DMS 273 treated with DMSO at 0.1 percent for 48 hours (cell line): ENCODE results near the gene MAS1.
A peak's percentile ranks its signal among the peaks of the same experiment; 100 is the strongest.

Source experiments
- DNase-seq: peaks from one replicate; lab custom pipeline; 2025; lab: John Stamatoyannopoulos, UW

The MAS1 gene

DNA sequence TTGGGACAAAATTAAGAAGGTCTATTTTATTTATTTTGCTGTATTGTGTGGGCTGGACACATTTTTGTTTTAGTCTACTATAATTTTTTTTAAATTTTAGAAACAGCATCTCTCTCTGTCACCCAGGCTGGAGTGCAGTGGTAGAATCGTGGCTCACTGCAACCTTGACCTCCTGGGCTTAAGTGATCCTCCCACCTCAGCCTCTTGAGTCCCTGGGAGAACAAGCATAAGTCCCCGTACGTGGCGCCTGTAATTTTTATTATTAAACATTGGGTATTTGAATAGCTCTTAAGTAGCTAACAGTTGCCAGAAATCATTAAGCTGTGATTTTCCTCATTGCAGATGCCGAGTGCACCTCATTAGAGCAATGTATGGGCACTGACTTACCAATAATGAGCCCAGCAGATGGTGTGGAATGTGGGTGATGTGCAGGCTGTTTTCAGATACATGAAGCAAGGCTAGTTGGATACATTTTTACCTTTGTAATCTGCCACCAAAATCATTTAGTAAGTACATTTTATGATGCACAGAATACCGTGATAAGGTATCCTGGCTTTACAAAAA lies 10.3 kb upstream of the MAS1 start:
- peak; percentile 77 for DNase-seq

DNA sequence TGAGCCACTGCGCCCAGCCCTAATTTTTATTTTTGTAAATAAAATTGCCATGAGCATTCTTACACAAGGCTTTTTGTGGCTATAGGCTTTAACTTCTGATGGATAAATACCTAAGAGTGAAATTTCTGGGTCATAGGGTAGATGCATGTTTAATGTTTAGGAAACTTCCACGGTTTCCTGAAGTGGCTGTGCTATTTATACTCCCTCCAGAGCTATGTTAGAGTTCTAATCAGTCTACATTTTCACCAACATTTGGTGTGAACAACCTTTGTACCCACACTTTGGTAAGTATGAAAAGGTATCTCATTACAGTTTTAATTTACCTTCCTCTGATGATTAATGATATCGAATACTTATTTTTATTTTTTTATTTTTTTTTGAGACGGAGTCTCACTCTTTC lies 6.1 kb upstream of the MAS1 start:
- no peak for DNase-seq

DNA sequence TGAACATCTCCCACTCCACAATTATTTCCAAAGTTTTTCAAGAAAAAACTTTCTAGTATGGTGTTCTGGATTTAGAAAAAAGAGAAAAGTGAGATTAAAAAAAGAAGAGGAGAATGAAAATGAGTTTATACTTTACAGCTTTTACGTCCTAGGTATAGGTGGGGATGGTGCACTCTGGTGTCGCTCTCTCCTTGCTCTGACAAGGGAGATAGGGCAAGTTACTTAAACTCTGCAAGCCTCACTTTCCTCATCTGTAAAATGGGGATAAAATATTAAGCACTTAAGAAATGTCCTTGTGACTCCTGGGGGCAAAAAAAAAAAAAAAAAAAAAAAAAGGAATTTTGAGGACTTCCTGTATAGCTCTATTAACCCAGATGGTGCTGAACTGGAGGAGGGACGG lies 4.5 kb upstream of the MAS1 start:
- DNase-seq, result no peak

DNA sequence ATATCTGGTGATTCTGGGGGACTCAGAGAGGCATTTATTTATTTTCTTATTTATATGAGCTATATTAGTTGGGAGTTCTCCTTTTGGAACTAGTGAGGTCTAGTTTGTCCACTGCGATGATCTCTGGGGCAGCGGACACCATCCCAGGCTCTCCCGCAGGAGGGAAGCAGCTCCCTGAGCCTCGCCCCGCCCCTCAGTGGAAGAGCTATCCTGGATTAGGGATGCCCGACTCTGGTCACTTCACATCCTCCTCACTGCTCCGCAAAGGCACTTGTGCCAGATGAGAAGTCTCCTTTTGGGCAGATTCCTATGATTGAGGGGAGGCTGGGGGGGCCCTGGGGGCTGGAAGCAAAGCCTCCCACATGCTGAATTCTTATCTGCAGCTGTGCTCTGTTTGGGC lies 3.6 kb upstream of the MAS1 start:
- DNase-seq, result no peak

DNA sequence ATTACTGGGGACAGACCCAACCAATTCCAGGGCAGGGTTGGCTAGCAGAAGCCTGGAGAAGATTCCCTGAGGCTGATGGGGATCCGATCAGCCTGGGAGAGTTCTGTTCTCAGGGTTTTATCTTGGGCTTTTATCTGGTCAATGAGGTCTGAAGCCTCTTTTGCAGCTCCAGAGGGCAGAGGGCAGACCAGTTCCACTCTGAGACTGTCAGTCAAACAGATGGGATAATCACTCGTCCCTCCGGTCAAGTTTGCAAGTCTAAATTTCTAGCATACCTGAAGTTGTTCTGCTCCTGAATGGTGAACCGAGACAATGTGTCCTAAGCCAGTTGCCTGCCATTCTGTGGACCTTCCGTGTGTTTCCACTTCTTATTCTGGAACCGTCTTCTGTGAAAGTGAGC lies 3.0 kb upstream of the MAS1 start:
- no peak for DNase-seq

DNA sequence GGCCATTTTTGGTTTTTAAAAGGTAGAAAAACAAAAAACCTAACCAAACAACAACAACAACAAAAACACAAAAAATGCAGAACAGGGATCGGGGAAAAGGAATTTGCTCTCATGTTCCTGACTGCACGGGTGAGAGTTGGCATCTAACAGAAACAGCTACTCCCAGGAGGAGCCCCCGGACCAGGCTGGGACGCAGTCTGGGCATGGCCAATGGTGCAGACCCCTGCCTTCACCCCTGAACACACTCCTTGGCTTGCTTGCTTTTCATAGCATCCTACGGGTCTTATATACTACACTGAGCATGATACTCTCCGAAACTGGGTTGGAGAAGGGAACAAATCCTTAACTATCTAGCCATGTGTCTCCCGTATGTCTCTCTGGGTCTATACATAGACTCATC lies 587 bp upstream of the MAS1 start:
- DNase-seq, result no peak

DNA sequence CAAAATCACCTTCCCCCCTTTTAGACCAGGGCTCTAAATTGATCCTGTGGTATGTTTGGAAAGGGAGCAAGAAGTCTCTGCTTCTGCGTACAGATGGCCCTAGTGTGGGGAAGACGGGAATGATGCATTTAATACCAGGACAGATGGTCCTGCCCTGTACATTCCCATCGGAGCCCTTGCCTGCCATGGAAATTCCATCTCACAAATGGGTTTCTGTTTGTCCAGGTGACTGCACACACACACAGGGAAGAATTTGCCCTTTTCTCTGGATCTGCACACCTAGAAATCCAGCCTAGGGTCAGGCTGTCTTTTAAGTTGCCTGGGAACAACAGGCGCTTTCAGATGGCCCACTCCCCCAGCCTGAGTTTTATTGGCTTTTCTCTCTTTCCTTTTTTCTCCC lies 1.3 kb downstream of the MAS1 start:
- DNase-seq, result peak; percentile 84

DNA sequence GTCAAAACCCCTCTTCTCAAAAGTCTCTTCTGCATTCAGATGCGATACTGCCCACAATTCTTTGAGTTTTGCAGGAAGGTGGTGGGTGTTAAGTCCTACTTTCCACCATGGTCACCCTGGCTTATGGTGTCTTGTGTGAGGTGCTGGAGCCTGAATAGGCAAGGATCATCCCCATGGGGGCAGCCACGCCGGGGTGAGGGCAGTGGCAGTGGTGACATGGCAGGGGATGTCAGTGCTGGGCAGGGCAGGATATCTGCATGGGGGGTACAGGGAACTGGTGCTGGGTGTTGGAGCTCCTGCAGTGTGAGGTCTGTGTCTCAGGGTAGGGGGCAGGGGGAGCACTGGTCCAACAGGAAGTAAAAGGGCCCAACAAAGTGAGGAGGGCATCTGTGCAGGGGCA lies 2.3 kb downstream of the MAS1 start:
- DNase-seq, result no peak

DNA sequence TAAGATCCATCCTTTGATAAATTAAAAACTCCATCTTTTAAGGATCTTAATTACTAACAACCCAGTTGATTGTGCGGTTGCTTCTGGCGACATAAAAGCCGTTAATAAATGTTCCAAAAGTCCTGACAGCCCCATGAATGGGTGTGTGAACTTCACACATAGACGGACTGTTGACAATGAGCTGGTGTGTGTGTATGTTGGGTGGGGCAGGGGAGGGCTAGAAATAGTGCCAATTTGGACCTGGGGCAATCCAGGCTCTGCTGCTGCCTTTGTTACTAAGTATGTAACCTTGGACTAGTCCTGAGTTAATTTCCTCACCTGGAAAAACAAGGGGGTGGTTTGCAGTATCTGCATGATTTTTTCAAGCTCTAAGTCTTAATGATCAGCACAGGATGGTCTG lies 4.2 kb downstream of the MAS1 start:
- DNase-seq, result no peak

DNA sequence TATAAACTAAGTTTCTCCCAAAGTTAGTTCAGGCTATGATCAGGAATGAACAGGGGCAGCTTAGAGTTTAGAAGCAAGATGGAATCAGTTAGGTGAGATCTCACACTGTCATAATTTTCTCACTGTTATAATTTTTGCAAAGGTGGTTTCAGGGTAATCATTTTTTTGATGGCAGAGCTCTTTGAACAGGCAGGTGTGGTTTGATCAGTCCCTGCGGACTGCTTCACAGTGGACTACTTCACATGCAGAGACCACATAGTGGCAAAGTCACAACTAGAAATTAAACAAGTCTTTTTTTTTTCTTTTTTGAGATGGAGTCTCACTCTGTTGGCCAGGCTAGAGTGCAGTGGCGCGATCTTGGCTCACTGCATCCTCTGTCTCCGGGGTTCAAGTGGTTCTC lies 6.8 kb downstream of the MAS1 start:
- no peak for DNase-seq

DNA sequence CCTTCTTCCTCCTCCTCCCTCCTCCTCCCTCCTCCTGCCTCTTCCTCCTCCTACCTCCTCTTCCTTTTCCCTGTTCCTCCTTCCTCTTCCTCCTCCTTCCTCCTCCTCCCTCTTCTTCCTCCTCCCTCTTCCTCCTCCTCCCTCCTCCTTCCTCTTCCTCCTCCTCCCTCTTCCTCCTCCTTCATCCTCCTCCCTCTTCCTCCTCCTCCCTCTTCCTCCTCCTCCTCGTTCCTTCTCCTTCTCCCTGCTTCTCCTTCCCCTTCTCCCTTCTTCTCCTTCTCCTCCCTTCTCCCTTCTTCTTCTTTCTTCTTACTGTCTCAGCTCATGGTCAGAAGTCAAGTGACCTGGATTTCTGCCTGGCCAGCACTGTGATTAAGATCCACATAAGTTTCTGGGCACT lies 7.7 kb downstream of the MAS1 start:
- no peak for DNase-seq

DNA sequence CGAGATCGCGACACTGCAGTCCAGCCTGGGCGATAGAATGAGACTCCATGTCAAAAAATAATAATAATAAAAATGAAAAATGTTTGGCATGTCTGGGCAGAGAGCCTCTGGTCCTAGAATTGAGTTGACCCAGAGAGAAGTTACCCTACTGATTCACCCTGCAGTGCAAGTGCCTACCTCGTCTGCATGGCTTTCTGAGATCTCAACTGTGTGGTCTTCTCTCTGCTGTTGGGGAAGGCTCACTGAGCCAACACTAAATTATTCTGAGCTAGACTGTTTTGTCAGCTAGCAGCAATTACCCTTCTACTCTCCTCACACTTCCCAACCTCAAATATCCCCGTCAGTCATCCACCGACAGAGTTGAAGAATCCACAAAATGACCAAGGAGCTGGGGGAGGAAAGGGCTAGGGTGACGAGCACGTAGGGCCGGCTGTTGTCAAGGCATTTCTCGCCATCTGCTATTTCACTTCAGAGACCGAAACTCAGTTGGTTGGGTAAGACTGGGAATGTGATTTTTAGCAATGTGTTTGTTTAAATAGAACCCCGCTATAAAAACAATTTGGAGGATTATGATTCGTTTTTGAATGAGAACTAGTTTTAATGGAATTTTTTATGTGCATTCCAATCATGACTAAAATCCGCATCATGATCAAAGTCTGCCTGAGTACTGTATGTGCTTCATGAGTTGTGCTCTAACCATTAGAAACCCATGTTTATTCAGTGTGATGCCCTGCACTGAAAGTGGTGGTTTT lies 9.4 kb downstream of the MAS1 start:
- DNase-seq, result no peak

DNA sequence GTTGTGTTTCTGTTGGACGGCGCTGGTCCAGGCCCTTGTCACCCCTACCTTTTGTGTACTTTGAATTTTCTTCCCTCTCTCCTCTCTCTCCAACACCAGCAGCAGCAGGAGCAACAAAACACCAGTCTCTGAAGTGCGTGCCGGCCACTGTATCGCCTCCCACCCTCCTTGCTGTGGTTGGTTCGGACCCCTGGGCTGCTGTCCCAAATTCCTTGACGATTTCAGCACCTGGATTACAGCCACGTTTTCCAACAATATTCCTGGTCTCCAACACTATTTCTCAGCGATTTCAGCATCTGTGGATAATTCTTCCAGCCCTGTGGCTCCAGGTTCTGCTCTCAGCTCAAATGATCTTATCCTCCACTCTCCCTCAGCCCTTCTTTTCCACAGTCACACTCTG lies 11.8 kb downstream of the MAS1 start:
- no peak for DNase-seq

DNA sequence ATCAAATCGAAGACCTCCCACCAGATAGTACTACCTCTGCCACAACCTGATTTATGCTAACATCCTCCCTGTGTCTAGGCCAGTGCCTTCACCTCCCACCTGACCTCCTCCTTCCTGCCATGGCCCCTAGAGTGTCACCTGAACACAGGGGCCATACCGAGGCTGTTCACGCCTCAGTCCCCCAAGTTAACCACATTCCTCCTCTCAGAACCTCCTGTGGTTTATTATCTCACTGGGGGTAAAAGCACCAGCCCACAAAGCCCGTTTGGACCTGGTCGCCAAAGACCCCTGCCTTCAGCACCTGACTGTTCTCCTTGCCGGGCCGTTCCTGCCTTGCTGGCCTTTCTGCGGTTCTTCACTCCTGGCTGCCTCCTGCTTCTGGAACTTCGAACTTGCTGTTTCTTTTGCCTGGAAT lies 13.7 kb downstream of the MAS1 start:
- no peak for DNase-seq

DNA sequence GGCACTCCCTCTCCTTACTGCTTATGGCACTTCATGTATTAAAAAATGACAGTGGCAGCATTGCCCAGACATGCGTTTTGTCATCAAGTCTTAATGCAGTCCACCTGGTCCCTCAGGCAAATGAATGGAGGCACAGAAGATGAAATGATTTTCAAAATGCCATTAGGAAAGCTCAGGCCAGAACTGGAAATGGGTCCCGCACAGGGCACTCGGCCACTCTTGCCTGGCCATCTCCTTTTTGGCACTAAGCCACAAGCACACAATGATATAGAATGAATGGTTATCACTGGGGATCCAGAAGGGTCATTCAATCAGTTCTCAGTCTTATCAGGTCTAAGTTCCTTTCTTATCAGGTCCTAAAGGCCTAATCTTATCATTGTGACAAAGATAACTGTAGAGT lies 15.6 kb downstream of the MAS1 start:
- no peak for DNase-seq

DNA sequence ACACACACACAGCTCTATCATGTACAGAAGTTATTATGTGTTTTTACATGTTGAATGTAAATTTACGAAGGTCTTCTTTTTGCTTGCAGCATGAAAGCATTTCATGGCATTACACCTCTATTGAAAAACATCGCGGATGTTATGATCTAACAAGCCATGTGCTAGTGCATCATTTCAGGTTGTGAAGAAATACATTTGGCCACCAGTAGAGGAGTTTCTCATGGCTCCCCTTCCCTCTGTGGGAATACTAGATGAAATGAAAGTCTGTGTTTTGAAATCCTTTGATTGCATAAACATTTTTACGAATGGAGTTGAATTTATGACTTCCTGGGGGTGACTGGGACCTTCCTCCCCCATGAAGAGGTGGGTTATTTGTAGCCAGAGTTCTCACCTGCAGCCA lies 17.7 kb downstream of the MAS1 start:
- no peak for DNase-seq

DNA sequence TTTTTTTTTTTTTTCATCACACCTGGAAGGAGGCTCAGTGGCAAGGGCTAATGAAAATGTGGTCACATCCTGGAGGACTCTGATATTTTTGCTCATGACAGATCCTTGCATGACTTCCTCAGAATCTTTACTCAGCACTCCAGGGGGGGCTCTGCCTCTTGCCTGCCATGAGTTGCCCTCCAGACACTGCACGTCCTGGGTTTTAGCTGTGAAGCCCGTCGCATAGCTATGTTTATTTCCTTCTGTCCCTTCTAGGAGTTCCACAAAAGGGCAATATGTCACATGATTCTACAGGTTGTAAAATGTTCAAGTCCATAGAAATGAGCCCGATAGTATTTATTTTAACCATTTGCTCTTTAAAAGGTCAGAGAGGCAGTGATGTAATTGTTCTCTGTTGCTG lies 18.2 kb downstream of the MAS1 start:
- DNase-seq, result no peak

DNA sequence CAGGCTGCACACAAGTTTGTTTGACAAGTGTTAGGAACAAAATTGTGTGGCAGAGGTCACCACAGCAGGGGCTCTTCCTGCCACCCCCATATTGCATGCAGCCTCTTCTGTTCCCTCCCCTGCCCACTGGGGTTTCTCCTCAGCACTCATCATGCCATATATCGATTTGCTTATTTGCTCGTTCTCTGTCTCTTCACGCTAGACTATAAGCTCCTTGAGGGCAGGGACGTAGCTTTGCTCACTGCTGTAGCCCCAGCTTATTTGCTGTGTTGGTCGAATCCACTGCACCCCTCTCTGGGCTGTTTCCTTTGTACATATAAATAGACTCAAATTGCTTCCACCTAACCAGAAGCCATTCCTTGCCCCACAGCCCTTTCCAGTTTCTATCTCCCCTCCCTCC lies 19.6 kb downstream of the MAS1 start:
- DNase-seq, result no peak

DNA sequence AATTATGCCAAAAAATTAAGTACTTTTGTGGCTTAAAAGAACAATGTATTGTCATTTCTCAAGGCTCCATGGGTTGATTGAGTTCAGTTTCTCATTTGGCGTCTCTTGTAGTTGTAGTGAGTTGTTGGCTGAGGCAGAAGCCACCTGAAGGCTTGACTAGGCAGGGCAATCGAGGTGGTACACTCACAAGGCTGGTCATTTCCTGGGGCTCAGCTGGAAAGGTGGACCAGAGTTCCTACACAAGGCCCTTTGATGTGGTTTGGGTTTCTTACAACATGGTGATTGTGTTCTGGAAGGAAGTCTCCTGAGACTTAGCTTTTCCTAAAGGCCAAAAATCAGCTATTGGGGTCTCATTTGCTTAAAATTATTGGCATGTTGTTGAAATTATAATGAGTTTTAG lies 22.6 kb downstream of the MAS1 start:
- no peak for DNase-seq

DNA sequence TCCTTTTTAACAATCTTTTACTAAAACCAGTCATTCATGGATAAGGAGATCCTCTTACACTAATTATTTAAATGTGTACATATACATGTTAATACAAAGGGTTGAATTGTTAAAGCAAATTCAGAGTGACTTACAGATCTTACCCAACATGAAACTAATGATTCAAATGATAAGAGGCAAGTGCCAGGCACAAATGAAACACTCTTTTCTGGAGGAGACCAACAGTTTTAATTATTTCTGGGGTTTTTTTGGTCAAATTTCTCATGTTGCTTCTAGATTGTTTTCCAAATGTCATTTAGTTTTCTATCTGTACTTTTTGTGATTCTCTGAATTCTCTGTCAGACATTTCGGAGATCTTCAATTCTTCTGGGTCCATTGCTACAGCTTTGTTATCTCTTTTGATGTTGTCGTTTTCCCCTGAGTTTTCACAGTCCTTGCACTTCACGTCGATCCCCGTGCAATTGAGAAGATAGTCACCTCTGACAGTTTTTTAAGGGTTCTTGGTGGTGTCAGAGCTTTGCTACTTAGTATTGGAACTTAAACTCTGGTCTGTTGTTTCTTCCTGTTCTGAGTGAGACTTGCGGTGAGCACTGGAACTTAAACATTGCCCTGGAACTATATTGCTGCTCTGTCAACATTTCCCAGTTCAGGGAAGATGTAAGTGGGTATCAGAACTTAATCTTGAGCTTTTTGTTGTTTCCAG lies 23.2 kb downstream of the MAS1 start:
- no peak for DNase-seq

DNA sequence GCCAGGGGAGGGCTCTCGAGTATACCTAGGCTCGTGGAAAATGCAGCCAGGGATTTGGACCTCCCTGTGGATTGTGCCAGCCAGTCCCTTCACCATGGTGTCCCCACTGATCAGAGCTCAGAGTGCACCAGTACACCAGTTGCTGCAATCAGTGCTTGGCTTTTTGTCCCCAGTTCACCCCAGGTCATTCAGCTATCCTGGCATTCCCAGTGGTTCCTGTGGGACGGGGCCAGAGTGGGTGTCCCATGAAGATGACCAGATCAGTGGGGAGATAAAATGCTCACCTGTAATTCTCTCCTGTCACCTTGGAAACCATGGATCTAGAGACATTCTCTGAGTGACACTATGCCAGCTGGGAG lies 23.8 kb downstream of the MAS1 start:
- no peak for DNase-seq

DNA sequence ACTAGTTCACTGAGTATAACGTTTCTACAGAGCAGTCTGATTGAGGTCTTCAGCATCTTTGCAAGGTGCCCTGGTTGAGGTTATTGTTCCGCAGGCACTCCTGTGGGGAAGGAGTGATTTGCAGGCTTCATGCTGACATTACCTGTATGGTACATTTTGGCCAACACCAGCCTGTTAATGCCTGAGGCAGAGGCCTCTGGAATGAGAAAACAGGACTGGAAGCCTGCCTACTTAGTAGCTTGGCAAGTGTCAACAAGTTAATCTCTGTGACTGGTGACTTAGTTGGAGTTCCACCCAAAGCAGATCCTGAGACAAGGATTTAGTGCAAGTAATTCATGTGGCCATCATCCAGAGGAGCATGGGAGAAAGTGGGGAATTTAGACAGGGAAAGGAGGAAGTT lies 24.6 kb downstream of the MAS1 start:
- no peak for DNase-seq

DNA sequence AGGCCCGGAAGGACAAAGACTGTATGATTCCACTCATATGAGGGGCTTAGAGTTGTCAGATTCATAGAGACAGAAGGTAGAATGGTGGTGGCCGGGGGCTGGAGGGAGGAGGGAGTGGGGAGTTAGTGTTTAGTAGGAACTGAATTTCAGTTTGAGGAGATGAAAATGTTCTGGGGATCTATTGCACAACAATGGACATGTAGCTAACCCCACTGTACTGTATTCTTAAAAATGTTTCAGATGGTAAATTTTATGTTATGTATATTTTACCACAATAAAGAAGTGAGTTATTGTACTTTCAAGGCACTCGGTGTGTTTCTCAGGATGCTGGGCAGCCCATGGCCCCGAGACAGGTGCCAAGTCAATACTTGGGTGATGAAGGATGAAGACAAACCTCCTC lies 25.4 kb downstream of the MAS1 start:
- DNase-seq, result no peak

DNA sequence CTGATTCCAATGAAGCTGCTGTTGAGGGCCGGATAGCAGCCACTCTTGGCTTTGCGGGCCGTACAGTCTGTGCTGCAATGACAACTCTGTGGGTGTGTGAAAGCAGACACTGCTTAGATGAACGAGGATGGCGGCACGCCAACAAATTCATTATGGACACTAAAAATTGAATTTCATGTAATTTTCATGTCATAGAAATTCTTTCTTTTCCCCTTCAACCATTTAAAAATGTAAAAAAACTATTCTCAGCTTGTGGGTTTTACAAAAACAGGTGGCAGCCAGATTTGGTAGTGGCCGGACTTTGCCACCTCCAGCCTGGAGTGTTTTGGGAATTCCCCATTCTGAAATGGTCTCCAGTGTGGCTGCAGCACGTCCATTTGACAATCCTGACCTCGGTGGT lies 26.0 kb downstream of the MAS1 start:
- DNase-seq, result no peak
